HuH-7 (cell line): ENCODE measurements around the gene ISOC1.

Experiments
- DNase-seq: peaks from one replicate; pipeline ENCODE4 v3.0.0; 2011; ENCODE audit warnings: low spot score

ISOC1 gene

GRCh38 chr5:129094924-129095899 lies 663 bp downstream of the ISOC1 start:
- DNase-seq: peak; percentile 51

GRCh38 chr5:129096382-129096991 lies 1.9 kb downstream of the ISOC1 start:
- no peak for DNase-seq

GRCh38 chr5:129097498-129098296 lies 3.1 kb downstream of the ISOC1 start:
- no peak for DNase-seq

- no peak for DNase-seq
Observed at GRCh38 chr5:129098488-129099183, 4.1 kb downstream of the ISOC1 start.

DNA sequence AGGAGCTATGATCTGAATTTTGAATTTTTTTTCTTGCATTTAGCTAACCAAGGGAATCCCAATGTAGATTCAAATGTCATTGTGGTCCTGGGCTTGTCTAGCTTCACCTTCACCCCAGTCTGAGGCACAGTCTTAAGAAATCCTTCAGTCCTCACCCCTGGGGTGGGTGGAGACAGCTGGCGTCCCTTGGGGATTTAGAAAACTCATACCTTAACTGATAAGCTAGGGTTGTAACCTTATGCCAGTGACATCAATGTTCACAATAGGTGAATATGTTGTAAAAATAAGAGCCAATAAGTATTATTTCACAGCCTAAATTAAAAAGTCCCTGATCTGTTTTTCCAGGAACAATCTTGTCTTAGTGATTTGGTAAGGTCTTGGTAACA lies 4.6 kb downstream of the ISOC1 start:
- no peak for DNase-seq

- no peak for DNase-seq
Observed at GRCh38 chr5:129101794-129102193, 7.2 kb downstream of the ISOC1 start.

DNA sequence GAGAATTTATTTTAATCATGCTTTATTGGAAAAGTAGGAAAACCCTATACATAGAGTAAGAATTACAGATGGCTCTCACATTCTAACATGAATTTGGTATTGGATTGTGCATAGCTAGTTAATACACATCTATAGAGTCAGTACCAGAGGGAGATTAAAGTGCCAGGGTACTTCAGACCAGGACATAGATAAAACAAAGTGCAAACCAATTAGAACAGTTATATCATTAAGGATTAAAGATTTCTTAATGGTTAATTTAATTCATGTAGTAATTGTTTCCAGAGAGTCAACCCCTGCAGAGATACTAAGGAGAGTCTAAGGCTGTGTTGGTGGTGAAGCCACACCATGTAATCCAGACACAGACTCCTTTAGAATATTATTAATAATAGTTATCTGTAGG lies 8.8 kb downstream of the ISOC1 start:
- no peak for DNase-seq

DNA sequence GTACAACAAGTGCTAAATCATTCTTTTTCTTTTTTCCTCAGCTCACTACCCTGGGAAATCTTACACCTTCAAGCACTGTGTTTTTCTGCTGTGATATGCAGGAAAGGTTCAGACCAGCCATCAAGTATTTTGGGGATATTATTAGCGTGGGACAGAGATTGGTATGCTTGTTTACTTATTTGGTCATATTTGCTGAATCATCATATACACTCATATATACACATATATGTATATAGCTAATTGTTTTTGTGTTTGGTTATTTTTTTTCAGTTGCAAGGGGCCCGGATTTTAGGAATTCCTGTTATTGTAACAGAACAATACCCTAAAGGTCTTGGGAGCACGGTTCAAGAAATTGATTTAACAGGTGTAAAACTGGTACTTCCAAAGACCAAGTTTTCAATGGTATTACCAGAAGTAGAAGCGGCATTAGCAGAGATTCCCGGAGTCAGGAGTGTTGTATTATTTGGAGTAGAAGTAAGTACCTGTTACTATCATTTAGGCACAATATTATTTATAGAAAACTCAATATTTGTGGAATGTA lies 10.4 kb downstream of the ISOC1 start:
- no peak for DNase-seq

DNA sequence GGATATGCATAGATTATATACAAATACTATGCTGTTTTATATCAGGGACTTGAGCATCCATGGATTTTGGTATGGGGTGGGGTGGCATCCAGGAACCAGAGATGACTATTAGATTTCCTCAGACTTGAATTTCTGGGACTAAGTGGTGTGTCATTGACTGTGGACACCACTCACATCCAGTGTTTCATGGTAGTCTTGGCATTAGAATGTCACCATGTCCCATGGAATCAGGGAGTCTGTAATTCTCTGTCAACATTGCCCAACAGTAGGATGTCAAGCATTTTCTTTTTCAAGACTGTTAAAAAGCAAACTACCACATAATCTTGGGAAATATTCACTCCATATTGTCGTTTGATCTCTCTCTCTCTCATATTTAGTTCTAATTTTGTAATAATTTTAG lies 13.1 kb downstream of the ISOC1 start:
- DNase-seq: no peak

- DNase-seq: no peak
Observed at GRCh38 chr5:129110742-129111141, 16.2 kb downstream of the ISOC1 start.

GRCh38 chr5:129111351-129111750 lies 16.8 kb downstream of the ISOC1 start:
- DNase-seq: no peak

DNA sequence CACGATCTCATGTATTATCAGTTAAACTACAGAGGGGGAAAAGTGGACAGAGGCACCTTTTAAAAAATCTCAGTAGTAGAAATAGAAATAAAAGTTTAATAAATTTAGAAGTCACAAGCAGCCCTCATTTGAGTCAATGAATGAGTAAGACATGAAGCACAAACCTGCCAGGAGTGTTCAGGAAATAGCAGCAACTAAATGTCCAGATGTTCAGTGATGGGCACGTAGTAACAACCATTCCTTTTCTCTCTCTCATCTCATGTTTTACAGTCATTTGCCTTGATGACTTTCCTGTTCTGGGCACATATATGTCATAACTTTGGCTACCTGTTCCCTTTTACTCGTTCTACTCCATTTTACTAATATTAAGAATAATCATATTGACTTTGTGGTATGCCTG lies 17.7 kb downstream of the ISOC1 start:
- DNase-seq: no peak

DNA sequence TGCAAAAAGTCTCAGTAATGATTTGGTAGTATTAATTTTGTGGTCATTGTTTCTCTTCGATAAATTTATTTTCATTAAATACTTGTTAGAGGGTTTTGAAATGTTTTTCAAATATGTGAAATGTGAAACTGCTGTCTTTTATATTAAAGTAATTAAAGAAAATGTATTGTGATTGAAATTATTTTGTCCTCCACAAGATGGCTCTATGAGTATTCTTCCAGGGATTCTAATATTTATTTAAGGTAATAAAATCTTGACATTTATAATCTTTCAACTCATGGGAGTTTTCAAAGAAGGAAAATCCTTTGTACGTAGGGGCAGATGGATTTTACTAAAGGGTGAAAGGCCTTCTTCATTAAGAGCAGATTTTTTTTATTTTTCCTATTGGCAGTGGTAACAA lies 19.3 kb downstream of the ISOC1 start:
- no peak for DNase-seq

DNA sequence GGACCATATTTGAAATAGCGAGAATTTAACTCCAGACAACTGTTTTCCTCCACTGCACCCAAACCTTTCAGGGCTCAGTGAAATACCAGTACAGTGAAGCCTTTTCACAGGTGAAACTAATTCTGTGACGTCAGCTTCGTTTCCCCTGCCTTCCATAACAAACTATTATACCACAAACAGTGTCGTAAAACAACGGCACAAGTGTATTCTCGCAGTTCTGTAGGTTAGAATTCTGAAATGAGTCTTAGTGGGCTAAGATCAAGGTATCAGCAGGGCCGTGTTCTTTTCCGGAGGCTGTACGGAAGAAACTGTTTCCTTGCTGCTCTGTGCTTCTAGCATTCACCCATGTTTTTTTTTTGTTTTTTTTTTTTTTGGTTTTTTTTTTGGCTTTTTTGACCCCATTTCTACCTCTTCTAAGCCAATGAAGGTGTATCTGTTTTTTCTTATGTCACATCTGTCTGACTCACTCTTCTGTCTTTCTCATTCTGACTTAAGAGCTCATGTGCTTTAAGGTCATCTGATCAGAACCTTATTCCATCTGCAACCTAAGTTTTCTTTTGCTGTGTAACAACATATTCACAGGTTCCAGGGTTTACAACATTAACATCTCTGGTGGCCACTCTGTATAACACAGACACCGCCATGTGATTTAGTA lies 20.1 kb downstream of the ISOC1 start:
- DNase-seq: no peak

DNA sequence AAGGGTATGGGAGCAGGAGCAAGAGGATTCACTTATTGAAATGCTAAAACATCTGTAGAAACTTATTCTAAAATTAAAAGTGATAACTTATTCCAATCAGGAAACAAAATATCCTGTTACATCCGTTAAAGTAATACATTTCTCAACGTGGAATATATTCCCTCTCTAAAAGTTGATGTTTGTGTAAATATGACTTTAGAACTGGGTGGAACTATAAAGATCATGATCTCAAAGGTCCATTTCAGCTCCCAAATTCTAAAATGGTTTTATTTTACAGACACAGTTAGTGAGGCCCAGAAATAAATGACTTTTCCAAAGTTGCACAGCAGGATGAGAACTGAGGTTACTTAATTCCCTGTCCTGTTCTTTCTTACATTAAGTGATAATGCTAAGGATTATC lies 21.1 kb downstream of the ISOC1 start:
- no peak for DNase-seq

DNA sequence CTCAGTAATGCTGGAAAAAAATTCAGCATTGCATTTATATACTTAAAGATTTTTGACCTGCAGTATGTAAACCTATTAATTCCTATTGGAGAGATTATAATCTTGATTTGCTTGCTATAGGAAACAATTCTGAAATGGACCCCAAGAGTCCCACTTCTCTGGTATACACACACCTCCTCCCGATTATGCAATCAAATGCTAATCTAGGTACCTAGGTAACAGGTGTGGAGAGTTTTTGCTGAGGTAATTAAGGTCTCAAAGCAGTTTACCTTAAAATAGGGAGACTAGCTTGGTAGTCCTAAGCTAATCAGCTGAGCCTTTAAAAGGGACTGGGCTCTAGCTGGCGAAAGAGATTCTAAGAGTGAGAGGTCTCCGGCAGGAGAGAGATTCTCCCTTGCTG lies 22.2 kb downstream of the ISOC1 start:
- no peak for DNase-seq

DNA sequence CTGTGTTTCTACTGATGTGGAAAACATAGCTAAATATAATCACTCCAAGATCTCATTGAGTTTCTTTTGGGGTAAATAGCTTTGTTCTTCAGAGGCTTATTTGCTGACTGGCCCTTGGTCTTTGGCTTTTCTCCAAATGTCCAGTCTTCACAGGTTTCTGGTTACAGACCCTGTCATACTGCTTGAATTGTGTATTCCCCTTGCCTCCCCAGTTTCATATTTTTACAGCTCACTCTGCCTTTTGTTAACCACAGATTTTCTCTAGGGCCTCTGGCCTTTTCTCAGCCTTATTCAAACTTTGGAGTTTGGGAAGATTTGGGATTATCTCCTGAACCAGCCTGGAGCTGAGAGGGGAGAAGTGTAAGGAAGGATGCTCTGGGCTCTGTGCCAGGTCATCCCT lies 23.9 kb downstream of the ISOC1 start:
- DNase-seq: no peak

- no peak for DNase-seq
Observed at GRCh38 chr5:129118826-129119225, 24.3 kb downstream of the ISOC1 start.

GRCh38 chr5:129120158-129120581 lies 25.6 kb downstream of the ISOC1 start:
- DNase-seq: no peak

DNA sequence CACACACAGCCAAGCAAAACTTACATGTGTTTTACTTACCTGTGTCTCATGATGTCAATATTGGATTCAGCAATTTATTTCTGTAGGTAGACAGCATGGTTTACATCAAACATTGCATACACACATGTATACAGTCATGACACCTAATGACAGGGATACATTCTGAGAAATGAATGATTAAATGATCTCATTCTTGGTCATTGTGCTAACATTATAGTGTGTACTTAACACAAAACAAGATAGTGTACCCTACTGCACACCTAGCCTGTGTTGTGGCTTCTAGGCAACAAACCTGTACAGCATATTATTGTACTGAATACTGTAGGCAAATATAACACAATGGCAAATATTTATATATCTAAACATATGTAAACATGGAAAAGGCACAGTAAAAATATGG lies 28.0 kb downstream of the ISOC1 start:
- no peak for DNase-seq

GRCh38 chr5:129124608-129125007 lies 30.1 kb downstream of the ISOC1 start:
- no peak for DNase-seq
